Endothelial cell of hepatic sinusoid (primary cell): ENCODE measurements around the gene WNT4.

Source experiments
- in situ Hi-C: cut with HindIII; loops from 2 replicates; pipeline ENCODE4 v1.10.0; 2017; ENCODE audit warnings: low sequenced_read_pairs

Gene WNT4

GRCh38 chr1:22164841-22165808 lies 22.2 kb upstream of the WNT4 start:
- in situ Hi-C loops: loop anchor here (5.0 kb wide), 1 partner anchor 37 kb away; no protein-coding TSS in a partner anchor

DNA sequence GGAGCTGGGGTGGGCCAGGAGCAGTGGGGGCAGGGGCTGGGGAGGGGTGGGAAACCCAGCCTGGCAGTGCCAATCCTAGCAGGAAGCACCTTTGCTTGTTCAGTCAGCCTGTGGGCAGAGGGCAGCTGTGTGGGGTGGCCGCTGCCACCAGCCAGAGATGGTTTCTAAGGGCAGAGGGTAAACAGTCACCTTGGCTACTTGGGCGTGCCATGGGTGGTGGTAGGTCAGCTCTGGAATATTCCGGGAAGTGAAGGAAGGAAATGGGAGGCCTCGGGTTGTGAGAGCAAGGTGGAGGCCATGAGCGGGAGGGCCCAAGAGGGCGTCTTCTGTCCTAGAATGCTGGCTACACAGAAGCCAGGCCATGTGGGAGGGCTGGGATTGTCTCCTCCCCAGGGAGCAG lies 20.7 kb upstream of the WNT4 start:
- in situ Hi-C loops: loop anchor here (5.0 kb wide), 1 partner anchor 39 kb away; no protein-coding TSS in a partner anchor

GRCh38 chr1:22163137-22163536 lies 20.2 kb upstream of the WNT4 start:
- in situ Hi-C loops: loop anchor here (5.0 kb wide), 1 partner anchor 39 kb away; no protein-coding TSS in a partner anchor

- in situ Hi-C loops: loop anchor here (5.0 to 10.0 kb wide), 2 partner anchors 42 to 275 kb away; no protein-coding TSS in a partner anchor
These were observed 17.0 kb upstream of the WNT4 start for GRCh38 chr1:22159891-22160290.

GRCh38 chr1:22158654-22159053 lies 15.8 kb upstream of the WNT4 start:
- in situ Hi-C loops: loop anchor here (10.0 kb wide), 1 partner anchor 274 kb away; no protein-coding TSS in a partner anchor

GRCh38 chr1:22157359-22157966 lies 14.6 kb upstream of the WNT4 start:
- in situ Hi-C loops: loop anchor here (10.0 kb wide), 1 partner anchor 273 kb away; no protein-coding TSS in a partner anchor

GRCh38 chr1:22155517-22155916 lies 12.6 kb upstream of the WNT4 start:
- in situ Hi-C loops: loop anchor here (10.0 kb wide), 1 partner anchor 271 kb away; no protein-coding TSS in a partner anchor

GRCh38 chr1:22154626-22155025 lies 11.7 kb upstream of the WNT4 start:
- in situ Hi-C loops: loop anchor here (10.0 kb wide), 1 partner anchor 270 kb away; no protein-coding TSS in a partner anchor

DNA sequence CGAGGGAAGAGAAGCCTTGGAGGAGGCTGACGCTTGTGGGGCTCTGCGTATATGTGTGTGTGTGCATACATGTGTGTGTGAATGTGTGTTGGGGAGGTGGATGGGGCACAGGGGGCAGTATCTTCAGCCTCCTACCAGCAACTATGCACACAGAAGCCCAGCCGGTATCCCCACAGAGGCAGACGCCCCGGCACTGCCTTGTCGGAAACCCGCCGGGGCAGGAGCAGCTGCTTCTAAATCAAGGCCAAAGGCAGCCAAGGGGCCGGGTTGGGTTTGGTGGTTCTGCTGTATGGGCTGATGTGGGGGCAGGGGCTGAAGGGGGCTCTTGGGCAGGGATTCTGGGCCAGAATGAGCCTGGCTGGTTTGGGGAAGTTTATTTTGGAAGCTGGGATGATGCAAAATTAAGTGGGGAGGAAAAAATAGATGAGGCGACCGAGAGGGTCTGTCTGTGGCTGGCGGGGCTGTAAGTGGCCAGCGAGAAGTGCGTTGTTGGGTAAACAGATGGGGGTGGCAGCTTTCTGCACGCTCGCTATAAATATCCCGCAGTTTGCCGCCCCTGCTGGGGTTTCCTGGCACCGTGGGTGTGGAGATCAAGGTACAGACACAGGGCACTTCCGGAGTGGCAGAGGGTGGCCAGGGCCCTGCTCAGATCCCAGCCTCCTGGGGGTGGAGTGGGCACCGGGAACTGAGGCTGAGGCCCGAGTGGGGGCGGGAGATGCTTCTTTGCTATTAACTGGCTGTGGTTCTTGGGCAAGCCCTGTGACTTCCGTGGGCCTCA lies 11.0 kb upstream of the WNT4 start:
- in situ Hi-C loops: loop anchor here (10.0 kb wide), 1 partner anchor 269 kb away; no protein-coding TSS in a partner anchor

DNA sequence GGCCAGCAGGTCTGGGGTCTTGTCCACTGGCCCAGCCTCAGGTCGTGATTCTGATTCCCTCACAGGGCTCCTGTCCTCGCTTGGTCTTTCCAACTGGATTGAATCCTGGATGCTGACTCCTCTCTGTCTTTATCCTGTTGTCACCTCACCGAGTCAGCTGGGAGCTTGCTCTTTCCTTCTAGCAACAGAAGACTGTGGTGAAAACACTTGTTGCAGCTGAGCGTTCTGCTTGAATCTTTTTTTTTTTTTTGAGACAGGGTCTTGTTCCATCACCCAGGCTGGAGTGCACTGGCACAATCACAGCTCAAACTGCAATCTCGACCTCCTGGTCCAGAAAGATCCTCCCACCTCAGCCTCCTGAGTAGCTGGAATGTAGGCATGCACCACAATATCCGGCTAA lies 8.0 kb upstream of the WNT4 start:
- in situ Hi-C loops: loop anchor here (10.0 kb wide), 1 partner anchor 266 kb away; no protein-coding TSS in a partner anchor

DNA sequence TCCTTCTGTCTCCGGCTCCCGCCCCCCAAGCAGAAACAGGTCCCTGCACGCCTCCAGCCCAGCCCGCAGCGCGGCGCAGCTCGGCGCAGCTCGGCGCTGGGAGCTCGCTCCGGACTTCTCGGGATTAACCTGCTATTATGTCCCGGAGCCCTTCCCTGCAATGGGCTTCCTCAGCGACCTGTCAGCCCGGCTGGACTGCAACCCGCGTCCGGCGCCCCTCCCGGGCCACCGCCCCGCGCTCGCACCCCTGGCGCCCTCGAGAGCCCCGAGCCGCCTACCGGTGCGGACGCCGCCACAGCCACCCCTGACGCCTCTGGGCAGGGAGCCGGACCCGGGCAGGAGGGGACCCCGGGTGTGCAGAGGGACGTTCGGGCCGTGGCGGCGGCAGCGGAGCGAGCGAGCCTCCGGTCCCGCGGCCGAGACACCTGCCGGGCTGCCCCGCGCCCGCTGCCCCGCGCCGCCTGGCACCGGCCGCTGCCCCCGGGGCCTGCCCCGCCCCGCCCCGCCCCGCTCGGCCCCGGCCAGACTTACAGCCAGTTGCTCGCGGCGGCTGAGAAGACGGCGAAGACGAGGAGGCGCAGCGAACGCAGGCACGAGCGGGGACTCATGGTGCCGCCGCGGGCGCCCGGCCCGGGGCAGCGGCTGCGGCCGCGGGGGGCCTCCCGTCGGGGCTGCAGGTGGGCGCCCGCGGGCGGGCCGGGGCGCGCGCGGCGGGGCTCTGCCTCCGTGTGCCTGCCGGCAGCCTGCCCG lies 407 bp downstream of the WNT4 start:
- in situ Hi-C loops: no loop called here

DNA sequence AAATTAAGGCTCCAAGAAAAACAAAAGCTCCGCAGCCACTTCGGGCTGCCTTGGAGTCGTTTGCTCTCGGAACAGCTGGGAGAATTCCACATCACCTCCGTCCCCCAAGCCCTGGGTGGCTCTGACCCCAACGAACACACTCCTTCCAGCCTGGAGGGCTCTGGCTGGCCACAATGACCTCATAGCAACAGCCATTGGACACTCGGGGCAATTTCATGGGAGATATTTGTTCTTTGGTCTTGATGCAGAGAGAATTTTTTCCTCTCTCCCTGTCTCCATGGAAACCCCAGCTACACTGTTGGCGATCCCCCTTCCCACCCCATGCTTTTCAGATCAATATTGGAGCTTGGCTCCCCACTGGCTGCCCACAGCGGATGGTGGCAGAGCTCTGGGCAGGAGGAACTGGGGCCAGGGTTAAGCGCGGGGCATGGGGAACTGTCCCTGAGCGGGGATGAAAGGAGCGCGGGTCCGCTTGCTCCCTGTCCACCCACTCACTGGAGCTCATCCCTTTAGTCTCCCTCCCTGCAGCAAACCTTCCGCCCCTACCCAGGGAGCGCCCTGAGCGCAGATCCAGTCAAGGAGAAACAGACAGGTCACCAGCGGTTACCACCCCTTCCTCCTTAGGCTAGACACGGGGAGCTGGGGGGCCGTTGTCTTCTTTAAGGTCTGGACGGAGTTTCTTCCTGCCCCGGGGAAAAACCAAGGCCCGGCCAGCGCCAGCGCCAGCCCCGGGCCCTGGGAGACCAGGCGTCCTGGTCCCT lies 1.2 kb downstream of the WNT4 start:
- in situ Hi-C loops: no loop called here

- in situ Hi-C loops: no loop called here
These were observed 2.2 kb downstream of the WNT4 start for GRCh38 chr1:22140694-22141093.

GRCh38 chr1:22139817-22140216 lies 3.1 kb downstream of the WNT4 start:
- in situ Hi-C loops: loop anchor here (10.0 kb wide), 1 partner anchor 75 kb away; no protein-coding TSS in a partner anchor

GRCh38 chr1:22139066-22139594 lies 3.8 kb downstream of the WNT4 start:
- in situ Hi-C loops: loop anchor here (10.0 kb wide), 1 partner anchor 76 kb away; no protein-coding TSS in a partner anchor

- in situ Hi-C loops: loop anchor here (10.0 kb wide), 1 partner anchor 78 kb away; no protein-coding TSS in a partner anchor
These were observed 5.7 kb downstream of the WNT4 start for GRCh38 chr1:22137004-22137720.

GRCh38 chr1:22133931-22134324 lies 9.0 kb downstream of the WNT4 start:
- in situ Hi-C loops: loop anchor here (10.0 kb wide), 1 partner anchor 81 kb away; no protein-coding TSS in a partner anchor
